ENCODE data around the gene KAZALD1. TPM values are rescaled to one million over a fixed set of nuclear protein-coding genes. Genes with fewer than 3 reads are reported as not detected.

Gene KAZALD1
- total and polyA plus RNA-seq, 7 donors = 0.49 to 40.2 (median 3.9) TPM

DNA sequence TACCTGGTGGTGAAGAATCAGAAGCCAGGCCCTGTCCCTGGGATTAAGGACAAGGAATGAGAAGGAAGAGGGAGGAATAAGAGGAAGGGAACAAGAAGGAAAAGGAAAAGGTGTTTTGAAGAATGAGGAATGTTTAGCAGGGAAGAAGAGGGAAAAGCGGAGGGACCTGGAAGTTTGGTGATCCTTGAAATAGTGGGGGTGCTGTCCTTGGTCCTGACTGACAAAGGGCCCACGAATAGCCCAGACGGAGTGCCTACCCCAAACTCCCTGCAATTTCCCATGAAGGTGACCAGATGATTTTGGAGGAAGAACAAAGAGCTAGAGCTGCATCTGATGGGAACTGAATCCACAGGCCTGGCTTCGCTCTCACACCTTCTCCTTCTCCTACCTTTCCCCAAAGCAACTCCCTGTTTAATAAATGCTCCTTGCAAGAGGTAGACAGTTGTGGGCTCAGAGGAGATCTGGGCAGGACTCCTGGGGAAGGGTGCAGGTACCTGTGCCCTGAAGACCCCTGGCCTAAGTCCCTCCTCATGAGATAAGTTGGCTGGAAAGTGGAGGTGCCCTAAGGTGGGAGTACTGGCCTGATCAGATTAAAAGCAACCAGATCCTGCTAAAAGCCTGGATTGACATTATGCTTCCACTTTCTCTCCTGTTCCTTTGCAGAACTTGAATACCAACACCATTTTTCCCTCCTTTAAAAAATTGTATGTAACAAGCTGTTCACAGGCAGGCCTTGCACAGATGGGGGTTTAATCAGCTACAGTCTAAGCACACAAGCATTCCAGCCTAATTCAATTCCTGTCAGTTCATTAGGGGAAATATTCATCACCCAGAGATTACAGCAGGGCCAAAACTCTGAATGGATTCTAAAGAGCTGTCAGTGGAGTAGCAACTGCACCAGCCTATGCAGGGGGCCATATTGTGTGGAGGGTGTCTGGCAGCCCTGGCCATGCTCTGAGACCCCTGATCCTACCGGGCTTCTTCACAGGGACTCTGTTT is 19.4 kb downstream of the KAZALD1 start:
- Histone ChIP-seq H3K4me3 (no peak overlapping the region), H3K9me3 (no peaks in the 10 kb centered on the region), H3K27ac (no peak overlapping the region), H3K27me3 (peaks cover 1 to 60% (median 8%) of the 10 kb centered on the region in 3 donors), H3K36me3 (no peaks in the 10 kb centered on the region), H3K4me1 (no peaks in the 10 kb centered on the region)
- WGBS, 2 donors = 35 to 37% methylated on average over 5 of the region's 5 CpGs
- no peak for DNase-seq
- TF ChIP-seq, protein P1, sequence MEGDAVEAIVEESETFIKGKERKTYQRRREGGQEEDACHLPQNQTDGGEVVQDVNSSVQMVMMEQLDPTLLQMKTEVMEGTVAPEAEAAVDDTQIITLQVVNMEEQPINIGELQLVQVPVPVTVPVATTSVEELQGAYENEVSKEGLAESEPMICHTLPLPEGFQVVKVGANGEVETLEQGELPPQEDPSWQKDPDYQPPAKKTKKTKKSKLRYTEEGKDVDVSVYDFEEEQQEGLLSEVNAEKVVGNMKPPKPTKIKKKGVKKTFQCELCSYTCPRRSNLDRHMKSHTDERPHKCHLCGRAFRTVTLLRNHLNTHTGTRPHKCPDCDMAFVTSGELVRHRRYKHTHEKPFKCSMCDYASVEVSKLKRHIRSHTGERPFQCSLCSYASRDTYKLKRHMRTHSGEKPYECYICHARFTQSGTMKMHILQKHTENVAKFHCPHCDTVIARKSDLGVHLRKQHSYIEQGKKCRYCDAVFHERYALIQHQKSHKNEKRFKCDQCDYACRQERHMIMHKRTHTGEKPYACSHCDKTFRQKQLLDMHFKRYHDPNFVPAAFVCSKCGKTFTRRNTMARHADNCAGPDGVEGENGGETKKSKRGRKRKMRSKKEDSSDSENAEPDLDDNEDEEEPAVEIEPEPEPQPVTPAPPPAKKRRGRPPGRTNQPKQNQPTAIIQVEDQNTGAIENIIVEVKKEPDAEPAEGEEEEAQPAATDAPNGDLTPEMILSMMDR (IDR thresholded peaks at IDR 0.05) = no peak
- TF ChIP-seq EP300 (IDR thresholded peaks at IDR 0.05) = no peak
- TF ChIP-seq POLR2A (IDR thresholded peaks at IDR 0.05) = no peak
- no peak for TF ChIP-seq POLR2AphosphoS5 (IDR thresholded peaks at IDR 0.05)
- intact Hi-C loops (cut with DNase I) = no loop called here

GRCh38 chr10:101085846-101086245 is 24.1 kb downstream of the KAZALD1 start:
- Histone ChIP-seq H3K27me3 (peaks cover 3 to 89% (median 27%) of the 10 kb centered on the region in 3 donors), H3K27ac (no peak overlapping the region), H3K9me3 (no peaks in the 10 kb centered on the region), H3K4me1 (no peaks in the 10 kb centered on the region), H3K36me3 (no peaks in the 10 kb centered on the region), H3K4me3 (no peak overlapping the region)
- TF ChIP-seq POLR2A (IDR thresholded peaks at IDR 0.05) (no peak), EP300 (IDR thresholded peaks at IDR 0.05) (no peak), POLR2AphosphoS5 (IDR thresholded peaks at IDR 0.05) (no peak)
- TF ChIP-seq, protein P1 (IDR thresholded peaks at IDR 0.05) = no peak
- 60 to 73% methylated on average over 6 of the region's 6 CpGs for WGBS, 2 donors
- no peak for DNase-seq
- intact Hi-C loops (cut with DNase I) = no loop called here

- H3K27ac ChIP-seq = no peak overlapping the region
- no peaks in the 10 kb centered on the region for H3K36me3 ChIP-seq
- DNase-seq = no peak
- no peaks in the 10 kb centered on the region for H3K9me3 ChIP-seq
- H3K4me3 ChIP-seq = no peak overlapping the region
- TF ChIP-seq POLR2A (IDR thresholded peaks at IDR 0.05) (no peak), EP300 (IDR thresholded peaks at IDR 0.05) (no peak), POLR2AphosphoS5 (IDR thresholded peaks at IDR 0.05) (no peak)
- TF ChIP-seq, protein P1 (IDR thresholded peaks at IDR 0.05) = no peak
- intact Hi-C loops (cut with DNase I) = no loop called here
- H3K27me3 ChIP-seq = peaks cover 3 to 95% (median 27%) of the 10 kb centered on the region in 3 donors
- WGBS, 2 donors = 36 to 45% methylated on average over 10 of the region's 10 CpGs
- H3K4me1 ChIP-seq = no peaks in the 10 kb centered on the region
These were observed 25.6 kb downstream of the KAZALD1 start for GRCh38 chr10:101087376-101087775.

DNA sequence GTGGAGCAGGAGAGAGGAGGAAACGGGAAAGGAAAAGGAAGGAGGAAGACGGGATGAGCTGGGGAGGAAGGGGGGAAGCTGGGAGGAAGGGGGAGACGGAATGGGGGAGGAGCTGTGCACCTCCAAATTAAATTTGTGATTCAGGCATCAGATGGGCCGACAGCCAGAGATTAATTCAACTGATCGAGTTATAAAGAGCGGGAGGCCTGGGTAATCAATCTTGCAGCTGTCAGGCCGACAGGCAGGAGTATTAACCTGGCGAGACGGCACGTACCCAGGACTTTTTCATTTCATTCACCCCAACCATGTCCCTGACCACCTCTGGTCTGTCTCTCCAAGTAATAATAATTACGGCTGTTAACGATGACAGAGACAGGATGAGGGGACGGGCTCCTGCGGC is 26.2 kb downstream of the KAZALD1 start:
- Histone ChIP-seq H3K4me1 (no peaks in the 10 kb centered on the region), H3K4me3 (no peak overlapping the region), H3K27ac (no peak overlapping the region), H3K27me3 (peaks cover 3 to 95% (median 32%) of the 10 kb centered on the region in 3 donors), H3K9me3 (no peaks in the 10 kb centered on the region), H3K36me3 (no peaks in the 10 kb centered on the region)
- 17 to 29% methylated on average over 14 of the region's 14 CpGs for WGBS, 2 donors
- TF ChIP-seq POLR2A (IDR thresholded peaks at IDR 0.05) = no peak
- TF ChIP-seq EP300 (IDR thresholded peaks at IDR 0.05) = no peak
- TF ChIP-seq POLR2AphosphoS5 (IDR thresholded peaks at IDR 0.05) = no peak
- TF ChIP-seq, protein P1 (IDR thresholded peaks at IDR 0.05) = no peak
- DNase-seq = no peak
- intact Hi-C loops (cut with DNase I) = no loop called here

Measured in sigmoid colon (tissue), 7 donors.